Activated CD8-positive, alpha-beta T cell treated with anti-CD3 and anti-CD28 coated beads for 36 hours (primary cell): ENCODE measurements around the gene ALKBH6. TPM values are rescaled to one million over a fixed set of nuclear protein-coding genes. Genes with fewer than 3 reads are reported as not detected.
A peak's percentile ranks its signal among the peaks of the same experiment; 100 is the strongest.

Source experiments
- ATAC-seq: fragments of 200-7000 bp; cut with Tn5 transposase; one replicate; pipeline ENCODE4 v1.10.0; 2021; ENCODE audit warnings: mild to moderate bottlenecking, moderate library complexity
- CTCF ChIA-PET: fragments of 350-600 bp; sonication (Branson Sonifier 250); formaldehyde crosslinking; loops from one replicate; lab custom pipeline; 2021; ENCODE audit warnings: antibody characterized with exemption; lab: Charles Lee
- POLR2A ChIA-PET: fragments of 350-600 bp; sonication (Branson Sonifier 250); formaldehyde crosslinking; loops from one replicate; lab custom pipeline; 2021; ENCODE audit warnings: antibody characterized with exemption; lab: Charles Lee
- DNase-seq: peaks from one replicate; pipeline ENCODE4 v3.0.0-alpha.2; 2020
- H3K27ac Mint-ChIP-seq: one replicate; pipeline ENCODE4 v1.8.0; 2021; ENCODE audit warnings: mild to moderate bottlenecking, mixed read lengths
- H3K27me3 Mint-ChIP-seq: one replicate; pipeline ENCODE4 v1.8.0; 2021; ENCODE audit warnings: mixed read lengths
- H3K36me3 Mint-ChIP-seq: one replicate; pipeline ENCODE4 v1.8.0; 2021; ENCODE audit warnings: low read depth, mixed read lengths
- H3K4me1 Mint-ChIP-seq: one replicate; pipeline ENCODE4 v1.8.0; 2021; ENCODE audit warnings: low read depth, mixed read lengths
- H3K4me3 Mint-ChIP-seq: one replicate; pipeline ENCODE4 v1.8.0; 2021; ENCODE audit warnings: mild to moderate bottlenecking, moderate library complexity, mixed read lengths
- H3K9me3 Mint-ChIP-seq: one replicate; pipeline ENCODE4 v1.8.0; 2021; ENCODE audit warnings: mixed read lengths
- CTCF ChIP-seq: fragments of 200-600 bp; IDR thresholded peaks from one replicate; pipeline ENCODE4 v1.8.0; 2022; ENCODE audit warnings: antibody characterized with exemption, mild to moderate bottlenecking
- intact Hi-C: fragments of 100-400 bp; cut with micrococcal nuclease; formaldehyde crosslinking; loops from one replicate; pipeline ENCODE4 v1.10.0; 2022
- total RNA-seq, 2 experiments: library from RNA; stranded (reverse); gene quantifications; one replicate each; pipeline ENCODE4 v1.2.3, GENCODE V29; 2021

ALKBH6 gene
- total RNA-seq, 2 experiments from 2014 or later: 36.5 to 37.5 TPM

- ChIA-PET CTCF (no interaction called here), POLR2A (no interaction called here)
- Mint-ChIP-seq H3K27me3 (no peaks in the 10 kb centered on the region), H3K27ac (no peak overlapping the region), H3K4me3 (no peak overlapping the region), H3K4me1 (peaks cover 9% of the 10 kb centered on the region), H3K36me3 (peaks cover 8% of the 10 kb centered on the region), H3K9me3 (no peaks in the 10 kb centered on the region)
- intact Hi-C loops: loop anchor here (5.0 kb wide), 1 partner anchor 66 kb away; the partner anchor contains the start of gene TBCB
- TF ChIP-seq CTCF: no peak
- no peak for ATAC-seq
- peak; percentile 22 for DNase-seq
Measured at GRCh38 chr19:36051236-36051635, 37.2 kb upstream of the ALKBH6 start.

- ATAC-seq (no peak), DNase-seq (no peak)
- TF ChIP-seq CTCF: no peak
- no peak overlapping the region for H3K4me3 Mint-ChIP-seq
- ChIA-PET CTCF (no interaction called here), POLR2A (interaction anchor here (0.6 to 0.9 kb wide), 2 partner anchors 20 to 25 kb away, joined by 3 to 4 read pairs; no protein-coding TSS in a partner anchor)
- H3K36me3 Mint-ChIP-seq: peaks cover 2% of the 10 kb centered on the region
- peaks cover 5% of the 10 kb centered on the region for H3K4me1 Mint-ChIP-seq
- no peak overlapping the region for H3K27ac Mint-ChIP-seq
- intact Hi-C loops: no loop called here
- H3K27me3 Mint-ChIP-seq: no peaks in the 10 kb centered on the region
- no peaks in the 10 kb centered on the region for H3K9me3 Mint-ChIP-seq
Measured at GRCh38 chr19:36049080-36049698, 35.2 kb upstream of the ALKBH6 start.

GRCh38 chr19:36047835-36048234 is 33.8 kb upstream of the ALKBH6 start:
- Mint-ChIP-seq H3K27me3 (no peaks in the 10 kb centered on the region), H3K27ac (no peak overlapping the region), H3K4me1 (peaks cover 5% of the 10 kb centered on the region), H3K4me3 (no peak overlapping the region), H3K36me3 (peaks cover 2% of the 10 kb centered on the region), H3K9me3 (no peaks in the 10 kb centered on the region)
- ChIA-PET POLR2A (no interaction called here), CTCF (no interaction called here)
- DNase-seq (no peak), ATAC-seq (no peak)
- TF ChIP-seq CTCF: no peak
- intact Hi-C loops: no loop called here

DNA sequence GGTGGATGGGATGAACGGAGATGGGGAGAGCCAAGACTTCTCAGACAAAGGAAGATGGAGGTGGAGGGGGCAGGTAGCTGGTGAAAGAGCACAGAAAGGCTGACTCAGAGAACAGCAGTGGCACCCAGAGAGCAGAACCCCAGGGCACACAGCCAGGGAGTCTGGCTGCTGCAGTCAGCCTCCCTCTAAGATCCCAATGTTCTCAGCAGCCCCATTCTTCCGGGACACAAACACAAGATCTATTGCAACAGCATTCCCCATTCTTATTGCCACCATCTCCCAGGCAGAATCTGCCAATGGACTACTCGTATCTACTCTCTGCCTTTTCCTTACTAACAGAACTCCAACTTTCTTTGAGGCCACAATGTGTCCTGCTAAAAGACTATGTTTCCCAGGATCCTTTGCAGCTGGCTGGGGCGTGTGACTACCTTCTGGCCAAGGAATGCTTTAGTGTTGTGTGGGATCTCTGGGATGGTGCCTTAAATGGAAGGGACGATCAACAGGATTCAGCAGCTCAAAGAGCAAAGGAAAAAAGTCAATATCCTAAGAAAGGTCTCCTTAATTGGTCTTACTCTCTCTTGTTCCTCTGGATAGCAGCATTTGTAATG is 32.5 kb upstream of the ALKBH6 start:
- Mint-ChIP-seq H3K27ac (no peak overlapping the region), H3K4me1 (peaks cover 2% of the 10 kb centered on the region), H3K4me3 (no peak overlapping the region), H3K27me3 (no peaks in the 10 kb centered on the region), H3K9me3 (no peaks in the 10 kb centered on the region), H3K36me3 (peaks cover 2% of the 10 kb centered on the region)
- intact Hi-C loops: no loop called here
- TF ChIP-seq CTCF: no peak
- ChIA-PET POLR2A (interaction anchor here (0.7 kb wide), 1 partner anchor 51 kb away, joined by 3 read pairs; no protein-coding TSS in a partner anchor), CTCF (no interaction called here)
- no peak for DNase-seq
- no peak for ATAC-seq

DNA sequence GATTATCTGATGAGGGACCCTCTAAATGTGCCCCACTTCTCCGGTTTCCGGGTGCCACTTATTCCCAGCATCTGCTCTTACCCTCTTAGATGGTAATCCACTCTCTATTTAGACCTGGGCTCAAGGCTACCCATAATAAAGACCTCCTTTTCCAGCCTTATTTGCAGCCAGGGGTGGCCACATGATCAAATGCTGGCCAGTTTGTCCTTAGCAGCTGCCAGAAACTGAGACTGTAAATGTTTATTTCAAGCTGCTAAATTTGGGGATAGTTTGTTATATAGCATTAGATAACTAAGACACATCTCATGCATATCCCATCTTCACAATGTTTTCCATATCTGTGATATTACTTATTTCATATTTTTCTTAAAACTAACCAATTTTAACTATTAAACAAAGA is 29.9 kb upstream of the ALKBH6 start:
- Mint-ChIP-seq H3K4me1 (peaks cover 2% of the 10 kb centered on the region), H3K4me3 (no peak overlapping the region), H3K27ac (no peak overlapping the region), H3K27me3 (no peaks in the 10 kb centered on the region), H3K9me3 (no peaks in the 10 kb centered on the region), H3K36me3 (peaks cover 3% of the 10 kb centered on the region)
- DNase-seq (no peak), ATAC-seq (no peak)
- intact Hi-C loops: no loop called here
- CTCF ChIA-PET: interaction anchor here (0.6 kb wide), 1 partner anchor 16 kb away, joined by 3 read pairs; no protein-coding TSS in a partner anchor
- POLR2A ChIA-PET: no interaction called here
- no peak for TF ChIP-seq CTCF
